ENCODE data around the gene PDXK.

PDXK gene

GRCh38 chr21:43808832-43809251 is 89.9 kb downstream of the PDXK start:
- no peak for DNase-seq

DNA sequence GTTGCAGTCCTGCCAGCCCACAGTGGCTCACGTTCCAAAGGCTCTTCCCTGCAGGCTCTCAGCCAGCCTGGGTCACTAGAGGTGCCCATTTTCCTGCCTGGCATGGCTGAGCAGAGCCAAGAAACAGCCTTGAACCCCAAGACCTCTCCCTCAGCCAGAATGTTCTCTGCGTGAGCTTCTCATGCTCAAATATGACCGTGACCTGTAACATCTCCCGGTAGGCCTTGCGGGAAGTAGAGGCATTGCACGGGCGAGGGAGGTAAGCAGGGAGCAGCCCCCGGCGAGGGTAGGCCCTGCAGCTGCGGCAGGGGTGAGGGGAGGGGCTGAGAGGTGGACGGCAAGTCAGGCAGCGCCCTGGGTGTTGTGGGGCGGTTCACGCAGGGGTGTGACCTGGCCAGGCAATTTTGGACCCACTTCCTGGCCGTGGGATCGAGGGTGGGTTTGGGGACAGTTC is 90.4 kb downstream of the PDXK start:
- no peak for DNase-seq

DNA sequence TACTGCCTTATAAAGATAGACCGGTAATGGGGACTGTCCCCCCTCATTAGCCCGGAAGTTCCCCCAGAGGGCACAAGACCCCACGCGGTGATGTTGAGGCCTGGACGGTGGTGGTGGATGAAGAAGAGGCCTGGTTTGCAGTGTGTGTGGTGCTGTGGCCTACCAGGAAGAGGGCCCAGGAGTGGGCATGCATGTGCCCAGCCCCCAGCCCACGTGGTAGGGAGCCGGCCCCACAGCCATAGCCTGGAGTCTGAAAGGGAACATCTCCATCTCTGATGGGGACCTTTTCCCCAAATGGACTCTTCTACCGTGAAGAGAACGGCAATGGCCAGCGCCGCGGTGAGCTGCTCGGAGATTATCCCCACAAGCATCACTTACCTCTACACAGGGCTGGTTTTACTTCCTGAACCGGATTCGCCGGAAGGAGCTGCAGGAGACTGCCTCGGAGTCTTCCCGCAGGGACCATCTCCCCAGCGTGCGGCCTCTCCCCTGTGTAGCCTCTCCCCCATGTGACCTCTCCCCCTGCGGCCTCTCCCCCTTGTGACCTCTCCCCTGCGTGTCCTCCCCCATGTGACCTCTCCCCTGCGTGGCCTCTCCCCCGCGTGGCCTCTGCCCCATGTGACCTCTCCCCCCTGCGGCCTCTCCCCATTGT is 91.0 kb downstream of the PDXK start:
- DNase-seq: no peak

DNA sequence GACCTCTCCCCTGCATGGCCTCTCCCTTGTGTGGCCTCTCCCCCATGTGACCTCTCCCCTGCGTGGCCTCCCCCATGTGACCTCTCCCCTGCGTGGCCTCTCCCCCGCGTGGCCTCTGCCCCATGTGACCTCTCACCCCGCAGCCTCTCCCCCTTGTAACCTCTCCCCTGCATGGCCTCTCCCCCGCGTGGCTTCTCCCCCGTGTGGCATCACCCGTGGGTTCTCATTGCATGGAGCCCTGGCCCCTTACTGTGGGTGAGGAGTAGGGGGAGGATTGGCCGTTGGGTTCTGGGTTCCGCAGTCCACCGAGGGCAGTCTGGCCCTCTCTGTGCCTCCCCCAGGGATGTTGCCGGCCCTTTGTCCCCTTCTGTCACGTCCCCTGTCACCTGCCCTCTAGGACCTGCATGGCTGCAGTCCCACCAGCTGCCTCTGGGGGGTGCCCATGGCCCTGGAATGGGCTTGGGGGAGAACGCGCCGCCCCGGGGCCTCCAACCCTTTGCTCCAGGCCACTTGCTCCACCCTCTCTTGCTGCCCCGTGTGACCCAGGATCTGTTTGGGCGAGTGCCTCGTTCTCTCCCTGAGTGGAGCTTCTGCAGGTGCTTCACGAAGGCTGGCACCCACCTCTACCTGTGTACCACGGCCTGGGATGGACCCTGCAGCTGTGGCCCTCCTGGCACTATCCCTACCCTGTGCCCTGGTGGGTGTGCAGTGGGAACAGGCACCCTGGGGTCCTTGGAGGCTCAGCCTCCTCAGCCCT is 91.8 kb downstream of the PDXK start:
- DNase-seq: peak; percentile 88

DNA sequence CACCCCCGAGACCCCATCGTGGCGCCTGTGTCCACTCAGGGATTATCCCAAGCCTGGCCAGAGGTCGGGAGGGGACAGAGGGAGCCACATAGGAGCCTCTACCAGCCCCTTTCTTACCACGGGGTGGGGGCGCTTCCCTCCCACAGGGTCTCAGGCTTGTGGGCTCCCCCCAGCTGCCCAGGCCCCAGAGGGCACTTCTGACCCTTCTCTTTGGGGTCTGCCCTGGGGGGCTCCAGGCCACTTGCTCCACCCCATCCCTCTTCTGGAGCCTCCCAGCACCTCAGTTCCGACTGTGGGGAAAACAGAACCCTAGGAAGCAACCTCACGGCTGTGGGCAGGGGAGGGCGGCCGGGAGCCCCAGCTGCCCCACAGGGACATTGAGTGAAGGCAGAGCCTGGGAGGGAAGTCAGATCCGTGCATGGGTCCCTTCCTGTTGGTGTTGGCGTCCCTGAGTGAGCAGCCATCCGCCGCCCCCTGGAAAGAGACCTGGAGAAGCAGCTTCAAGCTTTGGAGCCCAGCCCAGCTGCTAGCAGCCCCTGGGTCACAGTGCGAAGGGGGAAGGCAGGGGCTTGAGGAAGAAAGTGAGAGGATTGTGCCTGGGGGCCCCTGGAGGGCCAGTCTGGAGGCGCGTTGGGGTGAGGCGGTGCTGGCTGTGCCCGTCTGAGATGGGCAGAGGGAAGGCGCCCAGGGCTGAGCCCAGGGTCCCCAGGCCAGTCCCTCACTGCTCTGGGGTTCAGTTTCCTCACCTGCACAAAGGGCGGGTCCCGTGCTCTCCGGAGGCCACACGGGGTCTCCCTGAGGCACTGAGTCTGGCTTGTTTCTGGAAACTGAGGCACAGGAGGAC is 92.6 kb downstream of the PDXK start:
- no peak for DNase-seq
